HepG2 (cell line): ENCODE measurements around the gene ECHS1. TPM values are rescaled to one million over a fixed set of nuclear protein-coding genes. Genes with fewer than 3 reads are reported as not detected.

ENCODE experiments used
- AHR ChIP-seq: IDR thresholded peaks from 2 replicates; pipeline ENCODE4 v1.6.1; 2018; ENCODE audit warnings: missing genetic modification reagents, missing compliant biosample characterization
- ATF5 ChIP-seq: sonication (generic); formaldehyde crosslinking; IDR thresholded peaks from 2 replicates; pipeline ENCODE4 v1.4.0; 2020; ENCODE audit warnings: mild to moderate bottlenecking, low read depth, missing genetic modification reagents
- ATF7 ChIP-seq, 2 experiments: fragments of 450-650 bp in 1 of 2; sonication (generic) in 1 of 2; formaldehyde crosslinking in 1 of 2; IDR thresholded peaks; 2 replicates each; pipeline versions ENCODE4 v1.4.0 to v1.6.1; 2016 to 2020; ENCODE audit warnings: antibody characterized with exemption in 1 of 2, mild to moderate bottlenecking in 1 of 2, missing genetic modification reagents in 1 of 2
- FOXO1 ChIP-seq: sonication (generic); formaldehyde crosslinking; IDR thresholded peaks from 2 replicates; pipeline ENCODE4 v1.4.0; 2020; ENCODE audit warnings: missing genetic modification reagents
- HOXA9 ChIP-seq: sonication (generic); formaldehyde crosslinking; IDR thresholded peaks from 2 replicates; pipeline ENCODE4 v1.8.1; 2022; ENCODE audit warnings: missing genetic modification reagents, mild to moderate bottlenecking, moderate library complexity, borderline replicate concordance
- MTERF4 ChIP-seq: sonication (generic); formaldehyde crosslinking; IDR thresholded peaks from 2 replicates; pipeline ENCODE4 v1.8.0; 2023; ENCODE audit warnings: mild to moderate bottlenecking, missing genetic modification reagents
- SETDB1 ChIP-seq: sonication (generic); formaldehyde crosslinking; IDR thresholded peaks from 2 replicates; pipeline ENCODE4 v1.5.1; 2020; ENCODE audit warnings: missing genetic modification reagents, mild to moderate bottlenecking, borderline replicate concordance
- SIN3A ChIP-seq: IDR thresholded peaks from 2 replicates; pipeline ENCODE4 v1.6.1; 2011; ENCODE audit warnings: low read depth, mild to moderate bottlenecking, control low read depth, low read length, borderline replicate concordance
- THAP11 ChIP-seq: IDR thresholded peaks from 2 replicates; pipeline ENCODE4 v1.6.1; 2016; ENCODE audit warnings: missing biosample characterization, missing genetic modification reagents
- YEATS4 ChIP-seq: sonication (generic); formaldehyde crosslinking; IDR thresholded peaks from 2 replicates; pipeline ENCODE4 v1.4.0; 2020; ENCODE audit warnings: missing genetic modification reagents, borderline replicate concordance
- ZBTB40 ChIP-seq, 2 experiments: fragments of 450-650 bp in 1 of 2; sonication (generic) in 1 of 2; formaldehyde crosslinking in 1 of 2; IDR thresholded peaks; 2 replicates each; pipeline versions ENCODE4 v1.6.1 to v1.8.0; 2016 to 2022; ENCODE audit warnings: antibody characterized with exemption in 1 of 2, mild to moderate bottlenecking in 1 of 2, missing genetic modification reagents in 1 of 2
- ZNF451 ChIP-seq: sonication (generic); formaldehyde crosslinking; IDR thresholded peaks from 2 replicates; pipeline ENCODE4 v1.5.0; 2020; ENCODE audit warnings: mild to moderate bottlenecking, missing genetic modification reagents
- ZNF891 ChIP-seq: sonication (generic); formaldehyde crosslinking; IDR thresholded peaks from 2 replicates; pipeline ENCODE4 v1.5.0; 2020; ENCODE audit warnings: mild to moderate bottlenecking, missing genetic modification reagents
- polyA plus RNA-seq, 8 experiments: library from polyadenylated mRNA; depleted of rRNA in 3 of 8; stranded (reverse) in 7 of 8; unstranded in 1 of 8; fragments of >200 nt; fragmentation: Illumina TruSeq in 4 of 8; extraction: Trizol in 4 of 8; gene quantifications; 2 replicates each; pipeline versions ENCODE4 v1.2.1 to v1.2.3, GENCODE V29; 2011 to 2016; ENCODE audit warnings: low read depth in 4 of 8, missing spikeins in 1 of 8, mixed read lengths in 1 of 8; ENCODE audit not compliant: insufficient read depth in 1 of 8
- total RNA-seq, 5 experiments: library from RNA; depleted of rRNA; stranded (reverse); fragments of >200 nt; fragmentation: Illumina TruSeq; extraction: Trizol; gene quantifications; 2 replicates each; pipeline ENCODE4 v1.2.3, GENCODE V29; 2016; ENCODE audit warnings: low read depth in 1 of 5

The ECHS1 gene
- total and polyA plus RNA-seq, 2 of the 13 experiments (the other 11 are each of a cell fraction or from before 2014, with no cell fraction given): 32.7 to 195 TPM

- TF ChIP-seq SETDB1 (CRISPR knock-in tag) (no peak), HOXA9 (CRISPR knock-in tag) (0 out of 2 replicates have a peak, but pooled peaks have one; percentile 9), FOXO1 (0 out of 2 replicates have a peak, but pooled peaks have one; percentile 11), ZNF451 (peak; percentile 57; the same call in 1 of the 2 replicates), YEATS4 (CRISPR knock-in tag) (peak; percentile 69), ZNF891 (CRISPR knock-in tag) (no peak; the same call in 1 of the 2 replicates), ATF7 (IDR thresholded peaks at IDR 0.05) (no peak), ATF7 (CRISPR knock-in tag; IDR thresholded peaks at IDR 0.05) (no peak), ZBTB40 (IDR thresholded peaks at IDR 0.05) (no peak), ZBTB40 (CRISPR knock-in tag; IDR thresholded peaks at IDR 0.05) (no peak), MTERF4 (peak; percentile 93; the same call in 1 of the 2 replicates), THAP11 (CRISPR knock-in tag) (peak; percentile 46), SIN3A (peak; percentile 56; the same call in 1 of the 2 replicates), AHR (CRISPR knock-in tag) (no peak), ATF5 (no peak)
Observed at GRCh38 chr10:133357285-133358161, 15.6 kb downstream of the ECHS1 start, which contains the start of gene FUOM (continued).
